Left renal cortex interstitium (tissue), 4 donors: Measurements from ENCODE around the gene TTC22. TPM values are rescaled to one million over a fixed set of nuclear protein-coding genes. Genes with fewer than 3 reads are reported as not detected.

Experiments
- DNase-seq, 4 donors: peaks; one replicate each; pipeline ENCODE4 v3.0.0-alpha.2; 2013; ENCODE audit warnings: low read depth in 4 of 4, low spot score in 2 of 4, missing footprints in 1 of 4
- polyA plus RNA-seq, 4 donors: library from polyadenylated mRNA; unstranded; fragments of 120-200 nt; gene quantifications; one replicate each; pipeline ENCODE4 v1.2.1, GENCODE V29; 2013; ENCODE audit not compliant: insufficient read length in 4 of 4

The TTC22 gene
- polyA plus RNA-seq = 1 to 10 TPM; 4.8 to 8.8 (median 7.3) TPM

GRCh38 chr1:54800899-54801759 is at the start of gene TTC22:
Gene TTC22, minus strand, starts transcription at chr1:54801323. Its CDS starts 160 bp downstream, at chr1:54801163.
- no peak for DNase-seq

- DNase-seq = no peak
These were observed 49.6 kb upstream of the TTC22 start for GRCh38 chr1:54850737-54851136.

GRCh38 chr1:54850069-54850730 is 49.1 kb upstream of the TTC22 start:
- no peak for DNase-seq

GRCh38 chr1:54849219-54850068 is 48.3 kb upstream of the TTC22 start:
- DNase-seq = no peak

- DNase-seq = no peak
These were observed 47.2 kb upstream of the TTC22 start for GRCh38 chr1:54848134-54848948.

GRCh38 chr1:54846716-54847284 is 45.7 kb upstream of the TTC22 start:
- DNase-seq = no peak

- no peak for DNase-seq
These were observed 45.2 kb upstream of the TTC22 start for GRCh38 chr1:54846301-54846700.

GRCh38 chr1:54845772-54846171 is 44.6 kb upstream of the TTC22 start:
- DNase-seq = no peak

- DNase-seq = no peak
These were observed 43.4 kb upstream of the TTC22 start for GRCh38 chr1:54844564-54844963.

GRCh38 chr1:54843449-54843848 is 42.3 kb upstream of the TTC22 start:
- no peak for DNase-seq

- DNase-seq = no peak
These were observed 41.8 kb upstream of the TTC22 start for GRCh38 chr1:54842963-54843362.

GRCh38 chr1:54842206-54842915 is 41.2 kb upstream of the TTC22 start:
- no peak for DNase-seq

- DNase-seq = no peak
These were observed 38.7 kb upstream of the TTC22 start for GRCh38 chr1:54839824-54840223.

GRCh38 chr1:54838565-54839180 is 37.5 kb upstream of the TTC22 start:
- DNase-seq = no peak

GRCh38 chr1:54837002-54837853 is 36.1 kb upstream of the TTC22 start:
- DNase-seq = no peak

GRCh38 chr1:54836594-54836993 is 35.5 kb upstream of the TTC22 start:
- DNase-seq = no peak

GRCh38 chr1:54835970-54836369 is 34.8 kb upstream of the TTC22 start:
- no peak for DNase-seq
